Smooth muscle cell (in vitro differentiated cells): ENCODE measurements around the gene DPEP2. TPM values are rescaled to one million over a fixed set of nuclear protein-coding genes. Genes with fewer than 3 reads are reported as not detected.

Experiments used
- DNase-seq: peaks from one replicate; lab custom pipeline; 2025; ENCODE audit not compliant: unreplicated experiment; lab: John Stamatoyannopoulos, UW
- H2AFZ ChIP-seq: fragments of 200-600 bp; sonication (generic); 2 replicates; pipeline ENCODE4 v1.6.0; 2016; ENCODE audit warnings: antibody characterized with exemption, low read depth, mild to moderate bottlenecking
- H3F3A ChIP-seq: fragments of 200-600 bp; sonication (generic); 2 replicates; pipeline ENCODE4 v1.6.0; 2017; ENCODE audit warnings: antibody characterized with exemption, low read depth
- H3K27ac ChIP-seq: fragments of 200-600 bp; sonication (generic); 2 replicates; pipeline ENCODE4 v1.5.1; 2016; ENCODE audit warnings: low read depth, mild to moderate bottlenecking
- H3K27me3 ChIP-seq: fragments of 200-600 bp; sonication (generic); 2 replicates; pipeline ENCODE4 v1.6.1; 2016; ENCODE audit warnings: low read depth, mild to moderate bottlenecking
- H3K36me3 ChIP-seq: fragments of 200-600 bp; sonication (generic); 2 replicates; pipeline ENCODE4 v1.5.1; 2016; ENCODE audit warnings: low read depth
- H3K4me1 ChIP-seq: fragments of 200-600 bp; sonication (generic); 2 replicates; pipeline ENCODE4 v1.5.1; 2016; ENCODE audit warnings: low read depth
- H3K4me2 ChIP-seq: fragments of 200-600 bp; sonication (generic); 2 replicates; pipeline ENCODE4 v1.6.0; 2016; ENCODE audit warnings: mild to moderate bottlenecking
- H3K4me3 ChIP-seq: fragments of 200-600 bp; sonication (generic); 2 replicates; pipeline ENCODE4 v1.5.1; 2016; ENCODE audit warnings: mild to moderate bottlenecking
- H3K79me2 ChIP-seq: fragments of 200-600 bp; sonication (generic); 2 replicates; pipeline ENCODE4 v1.6.0; 2016; ENCODE audit warnings: low read depth, mild to moderate bottlenecking
- H3K9ac ChIP-seq: fragments of 200-600 bp; sonication (generic); 2 replicates; pipeline ENCODE4 v1.6.0; 2016; ENCODE audit warnings: low read depth
- H3K9me3 ChIP-seq: fragments of 200-600 bp; sonication (generic); replicated peaks from 2 replicates; pipeline ENCODE4 v1.5.1; 2016; ENCODE audit warnings: low read depth
- H4K20me1 ChIP-seq: fragments of 200-600 bp; sonication (generic); 2 replicates; pipeline ENCODE4 v1.6.0; 2016; ENCODE audit warnings: low read depth
- WGBS: methylation state at CpG from one replicate; pipeline ENCODE4 v1.1.7; 2016; ENCODE audit warnings: low lambda C conversion rate; 5-methylcytosine and 5-hydroxymethylcytosine counted together
- polyA plus RNA-seq: library from polyadenylated mRNA; unstranded; fragments of >200 nt; fragmentation: Nextera tagmentation; extraction: Ambion mirVana; gene quantifications from 2 replicates; pipeline ENCODE4 v1.2.1, GENCODE V29; 2016
- total RNA-seq: library from RNA; depleted of rRNA; stranded (reverse); fragments of >200 nt; gene quantifications from 2 replicates; pipeline ENCODE4 v1.2.3, GENCODE V29; 2014
- TF ChIP-seq, protein P1 (sequence below): fragments of 200-600 bp; sonication (generic); IDR thresholded peaks from 2 replicates; pipeline ENCODE4 v1.5.1; 2017; ENCODE audit warnings: borderline replicate concordance, mild to moderate bottlenecking, antibody characterized with exemption; ENCODE audit not compliant: insufficient read depth, poor library complexity, severe bottlenecking

The DPEP2 gene
- total and polyA plus RNA-seq, 2 experiments from 2014 or later: not detected

DNA sequence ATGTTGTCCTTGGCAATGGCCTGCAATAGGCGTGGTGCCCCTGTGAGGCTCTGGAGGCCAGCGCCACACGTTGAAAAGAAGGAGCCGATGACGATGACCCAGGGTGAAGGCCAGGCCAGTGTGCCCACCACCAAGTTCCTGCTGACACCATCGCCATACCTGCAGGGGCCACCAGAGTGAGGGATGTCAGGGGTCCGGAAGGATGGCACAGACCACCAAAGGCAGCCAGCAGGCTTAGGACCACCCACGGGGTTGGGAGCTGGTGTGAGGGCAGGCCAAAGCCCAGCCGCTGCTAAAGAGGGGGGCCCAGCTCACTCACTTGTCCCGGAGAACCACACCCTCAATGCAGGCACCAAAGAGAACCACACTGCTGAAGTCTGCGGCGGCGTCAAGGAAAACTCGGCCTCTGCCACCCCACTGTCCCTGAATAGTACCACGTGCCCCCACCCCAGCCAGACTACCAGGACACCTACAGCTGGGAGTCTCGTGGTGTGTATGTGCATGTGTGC, 48.9 kb downstream of the DPEP2 start:
- Histone ChIP-seq H4K20me1 (peaks cover 100% of the 10 kb centered on the region), H3K4me2 (no peak overlapping the region), H3K79me2 (peaks cover 6% of the 10 kb centered on the region), H3K4me1 (no peaks in the 10 kb centered on the region), H3K36me3 (no peaks in the 10 kb centered on the region), H3K9ac (no peak overlapping the region), H2AFZ (no peak overlapping the region), H3F3A (peaks cover 6% of the 10 kb centered on the region), H3K4me3 (no peak overlapping the region), H3K27me3 (no peaks in the 10 kb centered on the region), H3K27ac (no peak overlapping the region), H3K9me3 (no peaks in the 10 kb centered on the region)
- DNase-seq: no peak
- 96% methylated on average over 16 of the region's 16 CpGs for WGBS
- TF ChIP-seq, protein P1, sequence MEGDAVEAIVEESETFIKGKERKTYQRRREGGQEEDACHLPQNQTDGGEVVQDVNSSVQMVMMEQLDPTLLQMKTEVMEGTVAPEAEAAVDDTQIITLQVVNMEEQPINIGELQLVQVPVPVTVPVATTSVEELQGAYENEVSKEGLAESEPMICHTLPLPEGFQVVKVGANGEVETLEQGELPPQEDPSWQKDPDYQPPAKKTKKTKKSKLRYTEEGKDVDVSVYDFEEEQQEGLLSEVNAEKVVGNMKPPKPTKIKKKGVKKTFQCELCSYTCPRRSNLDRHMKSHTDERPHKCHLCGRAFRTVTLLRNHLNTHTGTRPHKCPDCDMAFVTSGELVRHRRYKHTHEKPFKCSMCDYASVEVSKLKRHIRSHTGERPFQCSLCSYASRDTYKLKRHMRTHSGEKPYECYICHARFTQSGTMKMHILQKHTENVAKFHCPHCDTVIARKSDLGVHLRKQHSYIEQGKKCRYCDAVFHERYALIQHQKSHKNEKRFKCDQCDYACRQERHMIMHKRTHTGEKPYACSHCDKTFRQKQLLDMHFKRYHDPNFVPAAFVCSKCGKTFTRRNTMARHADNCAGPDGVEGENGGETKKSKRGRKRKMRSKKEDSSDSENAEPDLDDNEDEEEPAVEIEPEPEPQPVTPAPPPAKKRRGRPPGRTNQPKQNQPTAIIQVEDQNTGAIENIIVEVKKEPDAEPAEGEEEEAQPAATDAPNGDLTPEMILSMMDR: no peak

DNA sequence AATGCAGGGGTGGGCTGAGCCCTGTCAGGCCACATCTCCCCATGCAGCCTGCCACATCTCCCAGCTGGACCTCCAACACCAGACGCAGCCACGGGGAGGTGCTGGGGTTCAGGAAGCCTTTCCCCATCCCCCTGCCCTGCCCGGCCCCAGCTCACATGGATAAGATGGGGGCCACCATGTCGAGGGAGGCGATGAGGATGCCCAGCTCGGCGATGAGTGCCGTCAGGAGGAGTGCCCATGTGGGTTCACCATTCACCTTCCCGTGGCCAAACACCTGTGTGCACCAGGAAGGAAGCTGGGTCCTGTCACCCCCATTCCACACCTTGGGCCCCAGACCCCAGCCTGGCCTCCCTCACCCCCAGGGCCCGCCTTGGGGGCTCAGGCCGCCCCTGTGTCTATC, 49.6 kb downstream of the DPEP2 start:
- Histone ChIP-seq H3K4me2 (no peak overlapping the region), H3K27me3 (no peaks in the 10 kb centered on the region), H3K36me3 (no peaks in the 10 kb centered on the region), H3K9ac (no peak overlapping the region), H3K79me2 (peaks cover 6% of the 10 kb centered on the region), H3K9me3 (no peaks in the 10 kb centered on the region), H3F3A (peaks cover 7% of the 10 kb centered on the region), H3K4me3 (no peak overlapping the region), H2AFZ (no peak overlapping the region), H3K27ac (no peak overlapping the region), H3K4me1 (no peaks in the 10 kb centered on the region), H4K20me1 (peaks cover 100% of the 10 kb centered on the region)
- WGBS: 97% methylated on average over 10 of the region's 11 CpGs
- DNase-seq: no peak
- TF ChIP-seq, protein P1: no peak

DNA sequence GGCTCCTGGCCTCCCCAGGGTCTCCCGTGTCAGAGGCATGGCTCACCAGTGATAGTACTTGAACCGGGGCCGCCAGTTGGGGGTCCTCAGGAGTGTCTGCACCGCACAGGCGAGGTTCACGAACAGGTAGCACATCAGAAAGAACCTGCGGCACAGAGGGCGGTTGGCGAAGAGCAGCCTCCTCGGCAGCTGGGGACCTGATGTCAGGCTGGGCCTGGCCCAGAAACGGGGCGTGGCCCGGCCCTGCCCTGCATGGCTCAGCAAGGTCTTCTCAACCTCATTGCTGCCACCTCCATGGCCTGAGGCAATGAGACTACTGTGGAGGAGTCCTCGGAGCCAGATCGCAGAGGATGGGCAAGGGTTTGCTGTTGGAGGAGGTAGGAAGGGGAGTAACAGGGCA, 51.3 kb downstream of the DPEP2 start:
- no peak overlapping the region for H3K4me2 ChIP-seq
- DNase-seq: no peak
- no peak overlapping the region for H3K27ac ChIP-seq
- 95% methylated on average over 15 of the region's 15 CpGs for WGBS
- H3K9me3 ChIP-seq: no peaks in the 10 kb centered on the region
- H3K36me3 ChIP-seq: no peaks in the 10 kb centered on the region
- peaks cover 16% of the 10 kb centered on the region for H3F3A ChIP-seq
- no peak overlapping the region for H3K4me3 ChIP-seq
- peaks cover 100% of the 10 kb centered on the region for H4K20me1 ChIP-seq
- H3K27me3 ChIP-seq: no peaks in the 10 kb centered on the region
- no peaks in the 10 kb centered on the region for H3K4me1 ChIP-seq
- no peak overlapping the region for H2AFZ ChIP-seq
- no peak overlapping the region for H3K9ac ChIP-seq
- TF ChIP-seq, protein P1: no peak
- no peaks in the 10 kb centered on the region for H3K79me2 ChIP-seq

DNA sequence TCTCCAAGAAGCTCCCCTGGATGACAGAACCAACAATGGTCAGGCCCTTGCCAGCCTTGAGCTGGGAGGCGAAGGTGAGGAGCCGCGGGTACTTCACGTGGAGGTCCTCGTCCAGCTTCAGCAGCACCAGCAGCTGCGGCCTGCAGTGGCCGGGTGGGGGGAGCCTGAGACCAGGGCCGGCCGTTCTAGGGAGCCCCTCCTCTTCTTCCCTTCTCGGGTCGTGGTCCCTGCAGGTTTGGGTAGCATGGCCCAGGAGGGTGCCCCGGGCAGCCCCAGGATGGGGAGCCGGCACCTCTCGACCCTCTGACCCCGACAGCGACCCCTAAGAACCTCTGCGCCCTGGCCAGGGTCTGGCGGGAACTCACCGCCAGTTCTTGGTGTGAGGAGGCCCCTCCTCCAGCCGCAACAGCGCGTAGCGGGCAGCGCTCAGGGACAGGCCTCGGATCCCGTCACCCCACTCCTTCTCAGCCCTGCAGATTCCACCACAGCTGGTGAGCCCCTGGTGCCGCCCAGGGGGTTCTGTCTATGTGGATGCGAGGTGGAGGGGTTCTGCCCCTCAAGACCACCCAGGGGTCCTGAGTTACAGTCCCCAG, 52.2 kb downstream of the DPEP2 start:
- Histone ChIP-seq H3K36me3 (no peaks in the 10 kb centered on the region), H3F3A (peaks cover 20% of the 10 kb centered on the region)

More for the DNA sequence above, 52.2 kb downstream of the DPEP2 start:
- 98% methylated on average over 28 of the region's 28 CpGs for WGBS
- Histone ChIP-seq H3K27me3 (no peaks in the 10 kb centered on the region), H3K4me1 (no peaks in the 10 kb centered on the region), H3K9ac (no peak overlapping the region), H3K27ac (no peak overlapping the region), H2AFZ (no peak overlapping the region), H4K20me1 (peaks cover 100% of the 10 kb centered on the region), H3K4me2 (no peak overlapping the region), H3K9me3 (no peaks in the 10 kb centered on the region), H3K4me3 (no peak overlapping the region), H3K79me2 (no peaks in the 10 kb centered on the region)
- no peak for DNase-seq
- TF ChIP-seq, protein P1: no peak
